DOHH2 (cell line): ENCODE measurements around the gene DNAH7.

Experiments
- EZH2phosphoT487 ChIP-seq: fragments of 200-600 bp; sonication (generic); IDR thresholded peaks from 2 replicates; pipeline ENCODE4 v1.6.1; 2017; ENCODE audit warnings: borderline replicate concordance, mild to moderate bottlenecking, antibody characterized with exemption, low read length, moderate library complexity, mixed read lengths
- TF ChIP-seq, protein P1 (sequence below): fragments of 200-600 bp; sonication (generic); IDR thresholded peaks from one replicate; pipeline ENCODE4 v1.5.1; 2014; ENCODE audit warnings: antibody characterized with exemption, mild to moderate bottlenecking, low read depth, low read length; ENCODE audit not compliant: poor library complexity, severe bottlenecking

DNA sequence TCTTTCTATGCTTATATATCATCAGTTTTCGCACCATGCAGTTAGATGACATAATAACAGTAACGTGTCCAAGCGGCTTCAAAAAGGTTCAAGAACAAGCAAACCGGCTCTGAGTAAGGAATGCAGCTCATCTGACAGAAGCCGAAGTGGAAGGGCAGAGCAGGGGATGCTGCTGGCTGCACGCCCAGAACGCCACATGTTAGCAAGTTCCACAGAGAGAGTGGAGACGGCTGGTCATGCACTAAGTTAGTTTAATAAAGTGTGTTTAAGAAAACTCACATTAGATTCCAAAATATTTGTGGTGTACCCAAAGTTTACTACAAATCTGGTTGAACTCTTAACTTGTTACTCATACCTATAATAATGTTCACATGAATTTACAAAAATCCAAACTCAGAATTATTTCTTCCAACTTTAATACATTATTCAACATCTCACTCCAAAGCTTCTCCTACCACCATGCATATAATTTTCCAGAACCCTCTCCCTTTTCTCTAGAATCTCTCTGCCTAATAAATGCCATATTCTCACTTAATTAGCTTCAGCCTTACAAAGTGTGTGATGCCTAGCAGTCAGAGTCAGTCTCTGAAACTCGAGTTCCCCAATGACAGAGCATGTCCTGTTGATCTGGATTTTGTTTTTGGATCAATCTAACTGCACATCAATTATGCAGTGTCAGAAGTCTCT is 170.0 kb downstream of the DNAH7 start:
- TF ChIP-seq, protein P1, sequence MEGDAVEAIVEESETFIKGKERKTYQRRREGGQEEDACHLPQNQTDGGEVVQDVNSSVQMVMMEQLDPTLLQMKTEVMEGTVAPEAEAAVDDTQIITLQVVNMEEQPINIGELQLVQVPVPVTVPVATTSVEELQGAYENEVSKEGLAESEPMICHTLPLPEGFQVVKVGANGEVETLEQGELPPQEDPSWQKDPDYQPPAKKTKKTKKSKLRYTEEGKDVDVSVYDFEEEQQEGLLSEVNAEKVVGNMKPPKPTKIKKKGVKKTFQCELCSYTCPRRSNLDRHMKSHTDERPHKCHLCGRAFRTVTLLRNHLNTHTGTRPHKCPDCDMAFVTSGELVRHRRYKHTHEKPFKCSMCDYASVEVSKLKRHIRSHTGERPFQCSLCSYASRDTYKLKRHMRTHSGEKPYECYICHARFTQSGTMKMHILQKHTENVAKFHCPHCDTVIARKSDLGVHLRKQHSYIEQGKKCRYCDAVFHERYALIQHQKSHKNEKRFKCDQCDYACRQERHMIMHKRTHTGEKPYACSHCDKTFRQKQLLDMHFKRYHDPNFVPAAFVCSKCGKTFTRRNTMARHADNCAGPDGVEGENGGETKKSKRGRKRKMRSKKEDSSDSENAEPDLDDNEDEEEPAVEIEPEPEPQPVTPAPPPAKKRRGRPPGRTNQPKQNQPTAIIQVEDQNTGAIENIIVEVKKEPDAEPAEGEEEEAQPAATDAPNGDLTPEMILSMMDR, result no peak
- TF ChIP-seq EZH2phosphoT487, result no peak
